Measurements from ENCODE around the gene TGIF2LX.
"Not testable (repeated sequence)": the region's sequence is repeated elsewhere in the genome, so short reads cannot be mapped to it uniquely, and the experiment has no call there.

Gene TGIF2LX

DNA sequence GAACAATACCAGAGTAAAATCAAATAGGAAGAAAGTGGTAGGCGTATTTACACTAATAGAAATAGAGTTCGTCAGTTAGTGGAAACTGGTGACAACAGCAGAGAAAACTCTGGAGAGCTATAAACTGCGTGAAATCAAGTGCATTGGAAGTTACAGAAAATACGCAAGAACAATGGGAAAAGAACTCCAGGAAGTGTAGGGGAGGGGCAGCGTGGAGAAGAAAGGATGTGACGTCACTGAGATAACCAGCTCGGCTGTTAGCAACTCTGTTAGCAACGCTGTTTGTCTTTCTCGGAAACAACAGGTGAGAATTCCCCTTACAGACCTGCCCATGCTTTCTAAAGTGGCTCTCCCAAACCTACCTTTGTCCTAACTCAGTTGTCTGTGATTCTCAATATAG lies at the start of gene TGIF2LX:
TGIF2LX (plus strand) TSS at position 244 of the 400 bp plus-strand sequence. CDS start 178 bp downstream, outside the sequence.
- DNase-seq: not testable (repeated sequence)

DNA sequence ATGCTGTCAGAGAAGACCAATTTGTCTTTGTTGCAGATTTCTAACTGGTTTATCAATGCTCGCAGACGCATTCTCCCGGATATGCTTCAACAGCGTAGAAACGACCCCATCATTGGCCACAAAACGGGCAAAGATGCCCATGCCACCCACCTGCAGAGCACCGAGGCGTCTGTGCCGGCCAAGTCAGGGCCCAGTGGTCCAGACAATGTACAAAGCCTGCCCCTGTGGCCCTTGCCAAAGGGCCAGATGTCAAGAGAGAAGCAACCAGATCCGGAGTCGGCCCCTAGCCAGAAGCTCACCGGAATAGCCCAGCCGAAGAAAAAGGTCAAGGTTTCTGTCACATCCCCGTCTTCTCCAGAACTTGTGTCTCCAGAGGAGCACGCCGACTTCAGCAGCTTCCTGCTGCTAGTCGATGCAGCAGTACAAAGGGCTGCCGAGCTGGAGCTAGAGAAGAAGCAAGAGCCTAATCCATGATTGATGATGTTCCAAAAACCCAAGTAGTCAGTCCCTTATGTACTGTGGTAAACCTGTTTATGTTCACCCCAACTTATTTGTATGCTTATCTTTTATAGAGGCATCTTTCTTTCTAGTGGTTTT lies 728 bp downstream of the TGIF2LX start:
- DNase-seq: not testable (repeated sequence)

DNA sequence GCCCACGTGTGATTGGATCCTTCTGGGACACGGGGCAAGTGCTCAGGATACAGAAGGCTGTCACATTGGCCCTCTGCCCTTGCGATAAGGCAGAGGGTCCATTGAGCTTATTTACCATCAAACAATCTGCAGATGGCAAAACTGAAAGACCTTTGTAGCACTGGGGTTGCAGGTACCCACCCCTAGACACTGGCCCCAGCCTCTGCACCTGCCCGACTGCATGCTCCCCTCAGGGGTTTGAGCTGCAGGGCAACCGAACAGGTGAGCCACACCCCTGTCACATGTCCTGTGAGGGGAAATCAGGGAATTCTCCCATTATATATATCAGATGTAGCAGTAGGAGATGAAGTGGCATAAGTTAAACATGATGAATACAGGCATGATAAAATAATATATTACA lies 21.4 kb downstream of the TGIF2LX start:
- DNase-seq: not testable (repeated sequence)

DNA sequence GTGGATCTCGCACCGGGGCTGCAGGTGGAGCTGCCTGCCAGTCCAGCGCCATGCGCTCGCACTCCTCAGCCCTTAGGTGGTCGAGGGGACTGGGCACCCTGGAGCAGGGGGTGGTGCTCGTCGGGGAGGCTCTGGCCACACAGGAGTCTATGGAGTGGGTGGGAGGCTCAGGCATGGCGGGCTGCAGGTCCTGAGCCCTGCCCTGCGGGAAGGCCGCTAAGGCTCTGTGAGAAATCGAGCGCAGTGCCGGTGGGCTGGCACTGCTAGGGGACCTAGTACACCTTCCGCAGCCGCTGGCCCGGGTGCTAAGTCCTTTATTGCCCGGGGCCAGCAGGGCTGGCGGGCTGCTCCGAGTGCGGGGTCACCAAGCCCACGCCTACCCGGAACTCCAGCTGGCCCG lies 43.9 kb downstream of the TGIF2LX start:
- DNase-seq: not testable (repeated sequence)
